Neuronal stem cell (in vitro differentiated cells): ENCODE data around the gene HPGDS.

ENCODE experiments used
- DNase-seq: peaks from one replicate; pipeline ENCODE4 v3.0.0-alpha.2; 2013; ENCODE audit warnings: low spot score
- H2AFZ ChIP-seq: one replicate; pipeline ENCODE4 v1.6.1; 2013; ENCODE audit warnings: mild to moderate bottlenecking, low read length, inconsistent platforms
- H2AK5ac ChIP-seq: 2 replicates; pipeline ENCODE4 v1.6.1; 2013; ENCODE audit warnings: low read depth, mild to moderate bottlenecking, inconsistent platforms, low read length, moderate library complexity, mixed read lengths
- H2BK120ac ChIP-seq: 2 replicates; pipeline ENCODE4 v1.6.1; 2013; ENCODE audit warnings: low read depth, mild to moderate bottlenecking, inconsistent platforms, low read length, moderate library complexity, mixed read lengths
- H2BK12ac ChIP-seq: one replicate; pipeline ENCODE4 v1.6.1; 2013; ENCODE audit warnings: low read length, inconsistent platforms
- H2BK15ac ChIP-seq: 2 replicates; pipeline ENCODE4 v1.6.1; 2013; ENCODE audit warnings: mild to moderate bottlenecking, low read length, inconsistent platforms, mixed read lengths
- H2BK5ac ChIP-seq: one replicate; pipeline ENCODE4 v1.6.1; 2013; ENCODE audit warnings: inconsistent platforms, mild to moderate bottlenecking, low read length, moderate library complexity
- H3K14ac ChIP-seq: one replicate; pipeline ENCODE4 v1.6.1; 2013; ENCODE audit warnings: low read length, inconsistent platforms
- H3K18ac ChIP-seq: 2 replicates; pipeline ENCODE4 v1.6.1; 2013; ENCODE audit warnings: low read length, inconsistent platforms
- H3K23ac ChIP-seq: 2 replicates; pipeline ENCODE4 v1.6.1; 2013; ENCODE audit warnings: low read depth, mild to moderate bottlenecking, mixed read lengths, low read length, inconsistent platforms; ENCODE audit not compliant: poor library complexity
- H3K27ac ChIP-seq: replicated peaks from 3 replicates; pipeline ENCODE4 v1.5.1; 2013; ENCODE audit warnings: low read length, inconsistent platforms
- H3K27me3 ChIP-seq, 3 experiments: 2 replicates each; pipeline ENCODE4 v1.6.1; 2013; ENCODE audit warnings: low read length in 3 of 3, mild to moderate bottlenecking in 2 of 3, inconsistent platforms in 1 of 3, low read depth in 1 of 3, mixed read lengths in 1 of 3, moderate library complexity in 1 of 3; ENCODE audit not compliant: control insufficient read depth in 3 of 3, insufficient read depth in 3 of 3
- H3K36me3 ChIP-seq, 2 donors: replicated peaks in 1 of 2; 2 replicates each; pipeline ENCODE4 v1.6.1; 2013; ENCODE audit warnings: low read length in 2 of 2; ENCODE audit not compliant: control insufficient read depth in 2 of 2, insufficient read depth in 2 of 2
- H3K4ac ChIP-seq: 2 replicates; pipeline ENCODE4 v1.6.1; 2013; ENCODE audit warnings: inconsistent platforms, mild to moderate bottlenecking, low read length, moderate library complexity
- H3K4me1 ChIP-seq, 2 donors: 1 replicate in 1 of 2; 2 replicates in 1 of 2; pipeline ENCODE4 v1.6.1; 2013; ENCODE audit warnings: low read length in 2 of 2, low read depth in 1 of 2; ENCODE audit not compliant: control insufficient read depth in 2 of 2, insufficient read depth in 1 of 2
- H3K4me2 ChIP-seq: one replicate; pipeline ENCODE4 v1.6.1; 2013; ENCODE audit warnings: mild to moderate bottlenecking, low read length, inconsistent platforms; ENCODE audit not compliant: insufficient read depth, poor library complexity, severe bottlenecking
- H3K4me3 ChIP-seq, 2 donors: 2 replicates each; pipeline ENCODE4 v1.5.1; 2013; ENCODE audit warnings: low read length in 2 of 2, mild to moderate bottlenecking in 2 of 2, inconsistent platforms in 1 of 2, moderate library complexity in 1 of 2
- H3K79me1 ChIP-seq: one replicate; pipeline ENCODE4 v1.6.1; 2013; ENCODE audit warnings: low read depth, mild to moderate bottlenecking, inconsistent platforms, low read length, moderate library complexity
- H3K9ac ChIP-seq: one replicate; pipeline ENCODE4 v1.6.1; 2013; ENCODE audit warnings: mild to moderate bottlenecking, low read depth, low read length, inconsistent platforms; ENCODE audit not compliant: poor library complexity
- H3K9me3 ChIP-seq, 2 donors: replicated peaks in 1 of 2; 2 replicates each; pipeline versions ENCODE3 to v1.6.1; 2013; ENCODE audit warnings: low read length in 2 of 2, mild to moderate bottlenecking in 2 of 2, inconsistent platforms in 1 of 2, low read depth in 1 of 2, mixed read lengths in 1 of 2, moderate library complexity in 1 of 2; ENCODE audit not compliant: control insufficient read depth in 2 of 2, insufficient read depth in 1 of 2
- H4K8ac ChIP-seq: one replicate; pipeline ENCODE4 v1.6.1; 2013; ENCODE audit warnings: low read depth, mild to moderate bottlenecking, inconsistent platforms, low read length, moderate library complexity
- H4K91ac ChIP-seq: one replicate; pipeline ENCODE4 v1.6.1; 2013; ENCODE audit warnings: low read length, low read depth, mild to moderate bottlenecking, inconsistent platforms; ENCODE audit not compliant: poor library complexity
- WGBS, 2 donors: extraction: QIAGEN DNeasy Blood & Tissue Kit; methylation state at CpG; one replicate each; pipeline ENCODE4 v1.1.7; 2013; ENCODE audit warnings: missing lambda C conversion rate in 2 of 2, mixed read lengths in 1 of 2; ENCODE audit not compliant: insufficient read length in 2 of 2, insufficient replicate concordance in 1 of 2; ENCODE audit errors: extremely low coverage in 2 of 2; 5-methylcytosine and 5-hydroxymethylcytosine counted together

Gene HPGDS

GRCh38 chr4:94359221-94359620, 16.6 kb upstream of the HPGDS start:
- no peak overlapping the region for H2BK12ac ChIP-seq
- H2BK120ac ChIP-seq = no peak overlapping the region

GRCh38 chr4:94358101-94358500, 15.5 kb upstream of the HPGDS start:
- peaks cover 0 to 4% (median 0%) of the 10 kb centered on the region in 3 experiments for H3K27me3 ChIP-seq
- H3K27ac ChIP-seq = no peak overlapping the region
- no peak overlapping the region for H2BK120ac ChIP-seq
- H3K9ac ChIP-seq = no peak overlapping the region
- no peaks in the 10 kb centered on the region for H3K79me1 ChIP-seq
- H2BK12ac ChIP-seq = no peak overlapping the region
- H3K18ac ChIP-seq = no peak overlapping the region
- H3K14ac ChIP-seq = no peak overlapping the region
- H3K4me1 ChIP-seq = no peaks in the 10 kb centered on the region
- H2BK5ac ChIP-seq = no peak overlapping the region
- no peak for DNase-seq
- no peak overlapping the region for H2AK5ac ChIP-seq
- H3K23ac ChIP-seq = no peak overlapping the region
- no peak overlapping the region for H4K8ac ChIP-seq
- H4K91ac ChIP-seq = no peak overlapping the region
- no peak overlapping the region for H3K4me2 ChIP-seq
- H3K4ac ChIP-seq = no peak overlapping the region
- no peaks in the 10 kb centered on the region for H3K36me3 ChIP-seq
- H2BK15ac ChIP-seq = no peak overlapping the region
- no peak overlapping the region for H2AFZ ChIP-seq
- H3K9me3 ChIP-seq = no peaks in the 10 kb centered on the region
- H3K4me3 ChIP-seq = no peak overlapping the region

More at GRCh38 chr4:94359221-94359620, 16.6 kb upstream of the HPGDS start:
- Histone ChIP-seq H3K14ac (no peak overlapping the region), H2BK5ac (no peak overlapping the region), H3K18ac (no peak overlapping the region), H3K9me3 (no peaks in the 10 kb centered on the region), H3K4ac (no peak overlapping the region), H3K27ac (no peak overlapping the region), H2AFZ (no peak overlapping the region), H3K4me1 (no peaks in the 10 kb centered on the region), H3K27me3 (peaks cover 0 to 4% (median 0%) of the 10 kb centered on the region in 3 experiments), H3K9ac (no peak overlapping the region), H3K36me3 (no peaks in the 10 kb centered on the region), H3K4me3 (no peak overlapping the region), H2BK15ac (no peak overlapping the region), H3K79me1 (no peaks in the 10 kb centered on the region), H4K8ac (no peak overlapping the region), H4K91ac (no peak overlapping the region), H2AK5ac (no peak overlapping the region), H3K4me2 (no peak overlapping the region), H3K23ac (no peak overlapping the region)
- WGBS, 2 donors = no CpG with 5 or more reads among the region's 2 CpGs
- no peak for DNase-seq

- H4K8ac ChIP-seq = no peak overlapping the region
- WGBS, 2 donors = no CpG with 5 or more reads among the region's 2 CpGs
Observed at GRCh38 chr4:94357624-94358023, 15.0 kb upstream of the HPGDS start.

GRCh38 chr4:94356444-94356843, 13.8 kb upstream of the HPGDS start:
- H2BK5ac ChIP-seq = no peak overlapping the region
- H3K18ac ChIP-seq = no peak overlapping the region
- no peak overlapping the region for H3K4me3 ChIP-seq
- no peaks in the 10 kb centered on the region for H3K4me1 ChIP-seq
- H2BK12ac ChIP-seq = no peak overlapping the region
- H3K27me3 ChIP-seq = peaks cover 0 to 9% (median 0%) of the 10 kb centered on the region in 3 experiments
- H3K23ac ChIP-seq = no peak overlapping the region
- H3K27ac ChIP-seq = no peak overlapping the region
- no peak for DNase-seq
- H2BK120ac ChIP-seq = no peak overlapping the region
- no peak overlapping the region for H4K8ac ChIP-seq
- H3K9ac ChIP-seq = no peak overlapping the region
- H2BK15ac ChIP-seq = no peak overlapping the region
- no peaks in the 10 kb centered on the region for H3K9me3 ChIP-seq
- H4K91ac ChIP-seq = no peak overlapping the region
- no peak overlapping the region for H3K4ac ChIP-seq
- no peak overlapping the region for H2AFZ ChIP-seq
- no peak overlapping the region for H2AK5ac ChIP-seq
- H3K14ac ChIP-seq = no peak overlapping the region
- no peaks in the 10 kb centered on the region for H3K36me3 ChIP-seq
- H3K79me1 ChIP-seq = no peaks in the 10 kb centered on the region
- WGBS, 2 donors = no CpG with 5 or more reads among the region's 2 CpGs
- no peak overlapping the region for H3K4me2 ChIP-seq

More at GRCh38 chr4:94357624-94358023, 15.0 kb upstream of the HPGDS start:
- Histone ChIP-seq H3K23ac (no peak overlapping the region), H2BK120ac (no peak overlapping the region), H3K9me3 (no peaks in the 10 kb centered on the region), H2BK15ac (no peak overlapping the region), H2BK5ac (no peak overlapping the region), H3K4ac (no peak overlapping the region), H3K79me1 (no peaks in the 10 kb centered on the region), H3K27ac (no peak overlapping the region), H2BK12ac (no peak overlapping the region), H3K4me1 (no peaks in the 10 kb centered on the region), H3K4me3 (no peak overlapping the region), H2AK5ac (no peak overlapping the region), H3K9ac (no peak overlapping the region), H2AFZ (no peak overlapping the region), H3K14ac (no peak overlapping the region), H3K36me3 (no peaks in the 10 kb centered on the region), H3K27me3 (peaks cover 0 to 4% (median 0%) of the 10 kb centered on the region in 3 experiments), H3K18ac (no peak overlapping the region), H3K4me2 (no peak overlapping the region), H4K91ac (no peak overlapping the region)
- DNase-seq = no peak
